HG03045 (cell line): ENCODE data around the gene FOXRED1.

Experiments
- ATAC-seq: cut with Tn5 transposase; IDR thresholded peaks from one replicate; pipeline ENCODE4 v1.9.1; 2021; ENCODE audit warnings: mild to moderate bottlenecking, moderate library complexity; ENCODE audit not compliant: unreplicated experiment

The FOXRED1 gene

DNA sequence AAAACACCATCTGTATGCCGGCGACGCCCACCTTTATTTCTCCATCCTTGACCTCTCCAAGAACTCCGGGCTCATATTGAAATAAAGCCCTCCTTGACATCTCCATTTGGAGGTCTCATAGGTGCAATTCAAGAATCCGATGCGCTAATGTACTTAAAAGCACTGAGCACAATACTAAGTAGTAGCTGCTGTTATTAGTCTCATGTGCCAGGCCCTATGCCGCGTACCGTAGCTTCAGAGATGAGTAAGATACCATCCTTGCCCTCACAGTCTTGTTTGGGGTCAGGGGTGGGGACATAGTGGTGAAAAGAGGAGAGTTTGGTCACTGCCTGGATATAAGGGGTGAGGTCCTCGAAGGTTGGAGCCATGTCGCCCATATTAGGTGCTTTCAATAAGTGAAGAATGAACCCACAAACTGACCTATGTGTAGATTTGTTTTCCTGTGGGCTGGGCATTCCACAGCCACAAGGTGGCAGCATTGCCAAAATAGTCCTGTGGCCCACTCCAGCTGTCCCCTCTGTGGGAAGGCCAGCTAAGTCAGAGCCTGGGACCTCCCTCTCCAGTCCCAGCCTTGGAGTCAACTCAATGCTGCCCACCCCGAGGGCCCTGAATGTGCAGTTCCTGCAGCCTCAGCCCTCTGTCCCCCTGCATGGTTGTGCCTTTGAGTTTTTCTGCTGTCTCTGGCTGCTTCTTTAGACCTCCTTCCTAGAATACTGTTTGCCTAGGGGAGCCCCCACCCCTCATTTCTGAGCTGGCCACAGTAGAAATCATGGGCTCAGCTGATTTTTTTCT, 41.4 kb downstream of the FOXRED1 start:
- ATAC-seq: peak; percentile 42

DNA sequence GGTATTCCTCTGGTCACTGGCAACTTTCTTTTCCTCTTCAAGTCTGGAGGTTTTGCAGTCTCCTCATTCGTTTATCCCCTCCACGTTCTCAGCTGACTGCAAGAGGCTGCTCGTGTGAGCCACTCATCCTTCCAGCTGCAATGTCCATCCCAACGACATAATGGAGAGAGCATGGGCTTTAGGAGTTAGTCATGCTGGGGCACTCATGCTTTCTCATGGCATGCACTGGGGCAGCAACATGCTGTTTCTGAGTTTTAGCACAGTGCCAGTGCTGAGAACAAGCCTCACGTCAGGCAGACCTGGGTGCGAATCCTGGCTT, 42.0 kb downstream of the FOXRED1 start:
- no peak for ATAC-seq

DNA sequence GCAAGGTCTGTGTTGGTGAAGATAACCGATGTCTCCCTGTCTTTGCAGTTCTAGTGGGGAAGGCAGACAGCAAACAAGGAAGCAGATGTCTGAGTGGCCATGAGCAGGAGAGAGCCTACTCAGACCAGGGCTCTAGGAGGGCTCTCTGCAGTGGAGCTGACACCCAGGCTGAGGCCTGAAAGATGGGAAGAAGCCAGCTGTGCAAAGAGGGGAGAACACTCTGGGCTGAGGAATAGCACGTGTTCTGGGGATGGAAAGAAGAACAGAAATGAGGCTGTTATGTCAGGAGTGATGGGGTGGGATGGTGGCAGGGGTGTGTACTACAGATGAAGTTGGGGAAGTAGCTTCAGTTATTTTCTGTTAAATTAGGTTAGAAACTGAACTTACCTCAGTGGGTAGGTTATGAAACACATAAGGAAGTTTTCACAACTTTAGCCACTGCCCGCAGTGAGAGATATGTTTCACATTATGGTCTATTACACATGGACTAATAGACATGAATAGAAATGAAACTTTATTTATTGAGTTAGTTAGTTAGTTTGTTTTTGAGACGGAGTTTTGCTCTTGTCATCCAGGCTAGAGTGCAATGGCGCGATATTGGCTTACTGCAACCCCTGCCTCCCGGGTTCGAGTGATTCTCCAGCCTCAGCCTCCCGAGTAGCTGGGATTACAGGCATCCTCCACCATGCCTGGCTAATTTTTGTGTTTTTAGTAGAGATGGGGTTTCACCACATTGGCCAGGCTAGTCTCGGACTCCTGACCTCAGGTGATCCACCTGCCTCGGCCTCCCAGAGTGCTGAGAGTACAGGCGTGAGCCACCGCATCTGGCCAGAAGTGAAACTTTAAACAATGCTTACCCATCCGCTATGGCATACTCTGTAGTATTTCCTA, 42.7 kb downstream of the FOXRED1 start:
- ATAC-seq: peak; percentile 68

DNA sequence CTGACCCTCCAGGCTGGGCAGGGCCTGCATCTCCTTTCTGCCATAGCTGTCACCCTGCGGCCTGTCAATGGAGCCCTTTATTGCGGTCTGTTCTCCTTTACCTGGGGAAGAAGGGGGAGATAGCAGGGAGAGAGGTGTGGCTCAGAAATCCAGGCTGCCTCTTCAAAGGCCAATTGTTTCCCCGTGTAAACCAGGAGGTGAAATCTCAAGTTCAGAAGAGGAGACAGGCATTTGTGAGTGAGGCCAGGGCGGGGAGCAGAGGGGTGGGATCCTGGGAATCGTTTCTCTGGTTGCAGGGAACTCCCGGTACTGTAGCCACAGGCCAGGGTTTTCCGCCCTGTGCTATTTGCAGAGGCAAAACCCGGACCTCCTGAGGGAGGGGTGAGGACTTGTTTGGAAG, 44.0 kb downstream of the FOXRED1 start:
- ATAC-seq: no peak

GRCh38 chr11:126313826-126314225, 44.9 kb downstream of the FOXRED1 start:
- ATAC-seq: no peak

DNA sequence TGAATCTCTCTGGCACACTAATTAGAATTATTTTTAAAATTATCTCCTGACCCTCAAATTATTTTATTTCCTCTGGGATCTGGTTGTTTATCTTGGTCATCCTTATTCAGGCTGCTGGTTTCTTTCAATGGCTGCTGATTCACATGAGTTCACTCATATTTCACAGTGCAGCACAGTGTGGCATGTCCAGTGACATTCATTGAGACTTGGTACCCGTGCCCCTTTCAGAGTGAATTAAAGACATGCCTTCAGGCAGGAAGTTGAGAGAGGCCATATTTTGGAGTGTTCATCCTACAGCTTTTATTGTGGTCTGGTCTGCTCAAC, 48.4 kb downstream of the FOXRED1 start:
- no peak for ATAC-seq

DNA sequence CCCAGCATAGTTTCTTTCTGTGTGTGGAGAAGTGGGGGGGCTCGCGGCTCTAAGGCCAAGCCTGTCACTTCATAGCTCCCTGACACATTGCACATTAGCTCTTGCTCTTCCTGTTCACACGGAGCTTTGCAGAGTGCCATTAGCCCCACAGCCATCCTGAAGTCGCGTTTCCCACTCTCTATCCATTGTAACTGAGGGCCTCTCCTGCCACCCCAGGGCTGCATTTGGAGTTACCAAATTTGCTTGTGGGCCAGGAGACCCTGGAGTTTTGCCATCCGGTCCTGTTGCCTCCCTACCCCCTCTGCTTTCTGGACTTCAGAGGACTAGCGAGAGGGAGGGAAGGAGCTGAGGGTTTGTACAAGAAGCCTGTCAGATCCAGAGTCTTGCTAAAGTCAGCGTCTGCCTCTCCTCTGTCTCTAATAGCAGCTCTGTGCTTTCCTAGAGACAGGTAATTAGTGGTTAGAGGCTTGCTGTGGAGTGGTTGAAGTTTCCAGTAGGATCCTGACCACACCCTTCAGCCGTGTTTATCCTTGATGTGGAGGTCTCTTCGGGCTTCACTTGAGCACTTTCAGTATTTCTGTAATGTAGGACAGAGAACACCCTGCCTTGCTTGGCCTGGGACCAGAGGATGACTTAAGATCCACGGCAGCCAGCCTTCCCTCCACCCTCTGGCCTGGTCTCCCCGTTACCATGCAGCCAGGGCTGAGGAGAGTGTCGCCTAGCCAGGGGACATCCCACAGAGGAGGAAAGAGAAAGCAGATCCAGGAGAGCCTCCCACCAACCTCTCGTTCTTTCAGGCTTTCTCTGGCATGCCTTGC, 49.0 kb downstream of the FOXRED1 start:
- ATAC-seq: peak; percentile 34

DNA sequence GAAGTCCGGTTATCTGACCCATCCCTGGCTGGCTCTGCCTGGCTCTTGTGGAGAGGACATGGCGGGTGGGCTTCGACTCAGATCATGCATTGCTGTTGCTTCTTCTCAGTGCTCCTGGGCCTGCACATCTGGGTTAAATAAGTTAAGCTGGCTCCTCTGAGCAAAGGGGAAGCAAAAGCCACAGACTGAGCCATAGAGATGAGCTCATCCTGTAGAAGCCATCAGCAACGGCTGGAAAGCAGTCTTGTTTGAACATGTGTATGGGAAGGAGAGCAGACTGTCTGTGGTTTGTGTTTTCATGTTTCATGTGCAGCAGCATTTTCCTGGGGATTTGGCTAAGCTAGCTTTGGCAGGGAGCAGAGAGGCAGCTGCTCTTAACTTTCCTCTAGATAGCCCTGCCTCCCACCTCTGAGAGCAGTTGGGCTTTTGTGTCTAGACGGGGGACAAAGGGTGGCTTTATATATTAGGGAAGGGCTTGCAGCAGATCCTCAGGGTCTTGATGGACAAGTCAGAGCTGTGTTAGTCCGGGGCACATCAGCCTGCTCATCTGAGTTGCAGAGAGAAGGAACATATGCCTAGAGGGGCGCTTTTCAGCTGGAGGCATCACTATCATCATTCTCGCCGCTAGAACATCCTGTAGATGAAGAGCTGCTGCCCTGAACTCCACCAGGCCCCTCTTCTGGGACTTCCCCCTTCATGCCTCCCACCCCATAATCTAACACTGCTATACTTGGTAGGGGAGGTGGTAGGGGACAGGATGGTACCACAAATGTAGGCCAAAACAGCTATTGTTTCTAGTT, 49.8 kb downstream of the FOXRED1 start:
- ATAC-seq: peak; percentile 86

DNA sequence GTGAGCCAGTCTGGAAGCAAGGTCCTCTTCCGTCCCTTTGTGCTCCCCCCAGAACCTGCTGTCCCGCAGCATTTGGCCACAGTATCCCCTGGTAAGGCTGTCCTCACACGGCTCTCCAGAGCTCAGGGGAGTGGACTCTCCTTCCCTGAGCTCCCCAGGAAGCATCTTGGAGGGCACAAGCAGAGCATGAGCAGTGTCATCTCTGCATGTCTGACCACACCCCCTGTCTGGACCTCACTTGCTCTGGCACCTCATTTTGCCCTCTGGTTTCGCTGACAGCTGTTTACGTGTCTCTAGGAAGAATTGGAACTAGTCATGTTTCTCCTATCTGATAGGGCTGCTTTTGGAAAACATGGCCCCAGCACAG, 50.4 kb downstream of the FOXRED1 start:
- ATAC-seq: no peak

DNA sequence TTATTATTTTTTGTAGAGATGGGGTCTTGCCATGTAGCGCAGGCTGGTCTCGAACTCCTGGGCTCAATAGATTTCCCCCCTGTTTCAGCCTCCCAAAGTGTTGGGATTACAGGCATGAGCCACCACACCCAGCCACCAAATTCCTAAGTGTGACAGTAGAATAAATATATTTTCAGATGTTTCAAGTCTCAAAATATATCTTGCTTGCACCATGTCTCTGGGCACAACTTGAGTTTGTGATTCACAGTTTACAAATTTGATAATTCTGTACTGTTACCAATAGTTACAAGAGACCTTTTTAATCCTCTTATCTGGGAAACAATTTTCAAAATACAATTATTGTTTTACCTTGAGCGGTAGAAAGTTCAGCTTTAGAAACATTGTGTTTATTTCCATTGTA, 54.0 kb downstream of the FOXRED1 start:
- no peak for ATAC-seq

DNA sequence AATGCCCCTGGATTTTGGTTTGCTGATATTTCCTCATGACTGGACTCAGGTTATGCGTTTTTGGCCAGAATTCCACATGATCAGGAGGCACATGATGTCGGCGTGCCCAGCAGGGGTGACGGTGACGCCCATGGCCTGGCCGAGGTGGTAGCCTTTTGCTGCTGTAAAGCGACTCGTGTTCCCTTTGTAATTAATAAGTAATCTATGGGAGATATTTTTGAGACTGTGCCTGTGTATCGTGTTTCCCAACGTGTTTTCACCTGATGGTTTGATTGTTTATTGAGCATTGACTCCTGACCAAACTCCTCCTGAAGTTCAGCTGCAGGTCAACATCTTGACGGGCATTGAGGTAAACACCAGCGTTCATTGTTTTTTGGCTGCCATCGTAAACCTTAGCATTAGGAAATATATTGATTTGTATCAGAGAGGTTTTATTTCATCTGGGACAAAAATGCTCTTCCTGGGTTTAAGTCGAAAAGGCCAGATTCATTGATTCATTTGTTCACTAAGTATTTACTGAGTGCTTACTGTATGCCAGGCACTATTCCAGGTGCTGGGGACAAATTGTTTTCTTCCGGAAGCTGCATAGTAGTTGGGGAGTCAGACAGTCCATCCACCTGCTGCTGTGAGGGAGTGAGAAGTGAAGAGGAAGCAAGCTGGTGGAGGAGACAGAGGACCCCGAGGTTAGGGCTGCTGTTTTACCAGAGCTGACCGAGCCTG, 58.5 kb downstream of the FOXRED1 start:
- no peak for ATAC-seq
